Sigmoid colon (tissue), 7 donors: ENCODE measurements around the gene MSX2. TPM values are rescaled to one million over a fixed set of nuclear protein-coding genes. Genes with fewer than 3 reads are reported as not detected.

Experiments
- DNase-seq: peaks from one replicate; pipeline ENCODE4 v3.0.0-alpha.2; 2019
- H3K27ac ChIP-seq, 4 donors: fragments of 200-600 bp; sonication (generic); one replicate each; pipeline ENCODE4 v1.5.1; 2016 to 2019; ENCODE audit warnings: mild to moderate bottlenecking in 1 of 4
- H3K27me3 ChIP-seq, 3 donors: fragments of 200-600 bp; sonication (generic); one replicate each; pipeline ENCODE4 v1.5.1; 2019; ENCODE audit warnings: mild to moderate bottlenecking in 1 of 3
- H3K36me3 ChIP-seq, 4 donors: fragments of 200-600 bp; sonication (generic); one replicate each; pipeline ENCODE4 v1.5.1; 2016 to 2019
- H3K4me1 ChIP-seq, 4 donors: fragments of 200-600 bp; sonication (generic); one replicate each; pipeline ENCODE4 v1.5.1; 2017 to 2019
- H3K4me3 ChIP-seq, 4 donors: fragments of 200-600 bp; sonication (generic); one replicate each; pipeline ENCODE4 v1.5.1; 2017 to 2019; ENCODE audit warnings: mild to moderate bottlenecking in 2 of 4, moderate library complexity in 1 of 4
- H3K9me3 ChIP-seq, 4 donors: fragments of 200-600 bp in 3 of 4; sonication (generic) in 3 of 4; one replicate each; pipeline versions ENCODE4 v1.5.1 to v1.6.1; 2013 to 2019
- EP300 ChIP-seq, 4 donors: sonication (generic); formaldehyde crosslinking; IDR thresholded peaks; one replicate each; pipeline ENCODE4 v1.6.1; 2017; ENCODE audit warnings: antibody characterized with exemption in 4 of 4
- POLR2A ChIP-seq, 2 donors: fragments of 450-650 bp; IDR thresholded peaks; one replicate each; pipeline ENCODE4 v1.6.1; 2016; ENCODE audit warnings: antibody characterized with exemption in 2 of 2, mild to moderate bottlenecking in 2 of 2, moderate library complexity in 2 of 2
- POLR2AphosphoS5 ChIP-seq, 4 donors: sonication (generic); formaldehyde crosslinking; IDR thresholded peaks; one replicate each; pipeline ENCODE4 v1.6.1; 2017; ENCODE audit warnings: antibody characterized with exemption in 4 of 4
- WGBS, 2 donors: extraction: QIAGEN DNeasy Blood & Tissue Kit; methylation state at CpG; one replicate each; pipeline ENCODE4 v1.1.7; 2013; 5-methylcytosine and 5-hydroxymethylcytosine counted together
- intact Hi-C: fragments of 100-400 bp; cut with DNase I; formaldehyde crosslinking; loops from one replicate; pipeline ENCODE4 v1.15.1; 2023
- polyA plus RNA-seq, 3 donors: library from polyadenylated mRNA; stranded (reverse); fragments of 200-250 nt; gene quantifications; one replicate each; pipeline ENCODE4 v1.2.3, GENCODE V29; 2013
- total RNA-seq, 4 donors: library from RNA; depleted of rRNA; stranded (reverse); fragments of >200 nt; gene quantifications; one replicate each; pipeline ENCODE4 v1.1.0, GENCODE V29; 2016
- TF ChIP-seq, protein P1 (sequence below), 4 experiments: fragments of 450-650 bp in 3 of 4; fragments of 200-600 bp in 1 of 4; IDR thresholded peaks; one replicate each; pipeline ENCODE4 v1.5.1; 2016 to 2019; ENCODE audit warnings: antibody characterized with exemption in 4 of 4, mild to moderate bottlenecking in 3 of 4, moderate library complexity in 2 of 4
- donor health status: healthy with polysubstance abuse.
- donor health status: Bipolar disorder and iron deficiency.
- donor health status: healthy.

MSX2 gene
- total and polyA plus RNA-seq, 7 donors, result 0.16 to 1.8 (median 1.1) TPM; not detected in 2

DNA sequence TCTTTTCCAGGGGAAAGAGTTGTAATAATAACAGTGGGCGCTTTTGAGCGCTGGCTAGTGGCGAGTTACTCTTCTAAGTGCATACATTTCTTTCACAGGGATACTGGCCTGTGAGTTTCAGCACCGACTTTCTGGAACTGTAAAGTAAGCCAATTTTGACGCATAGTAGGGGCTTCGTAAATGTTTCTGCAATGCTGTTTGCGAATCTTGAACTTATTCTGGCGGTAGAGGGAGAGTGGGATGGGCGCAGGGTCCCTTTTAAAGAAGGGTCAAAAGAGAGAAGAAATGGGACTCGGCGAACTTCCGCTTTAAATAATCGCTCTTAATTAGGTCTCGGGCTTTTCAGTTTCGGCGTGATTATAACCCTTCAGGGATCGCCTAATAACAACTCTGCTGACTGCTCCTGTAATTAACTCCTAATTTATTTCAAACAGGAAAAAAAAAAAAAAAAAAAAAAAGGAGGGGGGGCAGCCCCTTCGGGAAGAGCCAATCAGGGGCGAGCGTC lies 351 bp upstream of the MSX2 start:
- H3K27me3 ChIP-seq, result peaks cover 28 to 91% (median 79%) of the 10 kb centered on the region in 3 donors

DNA sequence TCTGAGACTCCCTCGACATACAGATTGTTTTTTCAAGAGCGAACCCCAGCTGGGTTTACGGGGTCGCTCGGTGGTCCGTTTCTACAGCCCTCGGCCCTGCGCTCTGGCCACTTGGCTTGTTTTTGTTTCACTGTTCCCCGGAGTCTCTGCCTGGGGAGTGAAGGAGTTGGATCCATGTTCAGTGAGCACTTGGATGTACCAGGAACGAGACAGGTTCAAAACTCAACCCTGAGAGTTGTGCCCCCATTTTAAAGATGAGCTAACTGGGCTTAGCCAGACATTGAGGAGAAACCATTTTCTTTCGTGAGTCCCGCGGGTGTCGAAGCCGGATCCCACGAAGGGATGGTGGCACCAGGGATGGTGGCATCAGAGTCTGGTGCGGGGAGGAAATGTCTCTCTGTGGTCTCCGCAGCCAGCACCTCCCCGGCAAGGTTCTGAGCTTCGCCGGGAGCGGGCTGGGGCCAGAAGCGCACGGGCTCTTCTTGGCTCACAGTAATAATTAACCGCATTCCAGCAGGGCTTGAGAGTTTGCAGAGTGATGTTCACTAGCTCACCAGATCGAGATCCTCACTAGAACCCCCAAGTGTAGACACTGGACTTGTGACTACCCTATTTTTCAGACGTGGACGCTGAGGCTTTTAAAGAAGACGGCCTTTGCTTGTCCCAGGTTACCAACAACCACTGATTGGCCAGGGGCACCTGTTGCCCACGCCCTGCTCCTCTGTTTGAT lies 1.0 kb downstream of the MSX2 start:
- Histone ChIP-seq H3K4me1 (peaks cover 0 to 36% (median 29%) of the 10 kb centered on the region in 4 donors), H3K27ac (peak overlapping the region in 2 of 4 donors; percentile 67 to 80), H3K4me3 (peak overlapping the region; percentile 50 to 60 (median 56)), H3K36me3 (peaks cover 0 to 4% (median 0%) of the 10 kb centered on the region in 4 donors), H3K27me3 (peaks cover 28 to 91% (median 77%) of the 10 kb centered on the region in 3 donors), H3K9me3 (no peaks in the 10 kb centered on the region)
- no peak for DNase-seq
- TF ChIP-seq POLR2A (IDR thresholded peaks at IDR 0.05), result no peak
- TF ChIP-seq POLR2AphosphoS5 (IDR thresholded peaks at IDR 0.05), result no peak
- intact Hi-C loops, result loop anchor here (10.0 kb wide), 1 partner anchor 151 kb away; no protein-coding TSS in a partner anchor
- 5 to 6% methylated on average over 30 of the region's 30 CpGs for WGBS, 2 donors

More for the DNA sequence above, 351 bp upstream of the MSX2 start:
- H3K9me3 ChIP-seq, result no peaks in the 10 kb centered on the region
- H3K4me3 ChIP-seq, result peak overlapping the region; percentile 28 to 60 (median 56)
- TF ChIP-seq POLR2A (IDR thresholded peaks at IDR 0.05) (no peak), POLR2AphosphoS5 (IDR thresholded peaks at IDR 0.05) (peak in 1 of 4 donors; percentile 24)
- H3K4me1 ChIP-seq, result peaks cover 0 to 38% (median 31%) of the 10 kb centered on the region in 4 donors
- intact Hi-C loops, result loop anchor here (10.0 kb wide), 1 partner anchor 149 kb away; no protein-coding TSS in a partner anchor
- DNase-seq, result peak; percentile 40
- H3K27ac ChIP-seq, result peak overlapping the region in 2 of 4 donors; percentile 80 to 84
- 2% methylated on average over 20 of the region's 20 CpGs for WGBS, 2 donors
- no peaks in the 10 kb centered on the region for H3K36me3 ChIP-seq

DNA sequence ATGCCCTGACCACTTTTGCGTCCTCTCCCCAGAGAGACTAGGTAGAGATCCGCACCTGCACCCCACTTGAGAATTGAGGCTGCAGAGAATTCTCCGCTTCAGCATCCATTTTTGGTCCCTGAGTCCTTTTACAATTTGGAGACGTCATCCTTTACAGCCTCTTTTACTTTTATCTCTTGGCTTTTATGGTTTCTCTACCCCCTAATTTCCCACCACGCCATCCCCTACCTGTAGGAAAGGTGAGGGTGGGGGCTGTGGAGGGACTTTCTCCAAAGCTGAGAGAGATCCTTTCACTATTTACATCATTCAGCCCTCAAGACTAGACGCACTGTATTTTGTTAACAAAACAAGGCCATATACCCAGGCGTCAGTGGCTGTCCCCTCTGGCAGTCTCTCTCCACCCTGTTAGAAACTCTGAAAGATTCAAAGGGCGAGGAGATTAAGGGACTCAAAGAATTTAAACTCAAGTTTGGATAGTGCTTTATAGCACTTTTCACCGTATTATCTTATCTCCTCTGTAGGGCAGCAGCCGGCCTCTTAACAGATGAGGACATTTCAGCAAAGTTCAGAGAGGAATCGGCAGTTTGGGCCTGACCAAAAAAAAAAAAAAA lies 1.7 kb downstream of the MSX2 start:
- Histone ChIP-seq H3K27ac (no peak overlapping the region), H3K4me3 (peak overlapping the region in 1 of 4 donors; percentile 59), H3K9me3 (no peaks in the 10 kb centered on the region), H3K36me3 (peaks cover 0 to 4% (median 0%) of the 10 kb centered on the region in 4 donors), H3K4me1 (peaks cover 0 to 29% (median 24%) of the 10 kb centered on the region in 4 donors), H3K27me3 (peaks cover 22 to 91% (median 76%) of the 10 kb centered on the region in 3 donors)
- TF ChIP-seq POLR2AphosphoS5 (IDR thresholded peaks at IDR 0.05), result no peak
- no peak for TF ChIP-seq EP300 (IDR thresholded peaks at IDR 0.05)
- no peak for TF ChIP-seq POLR2A (IDR thresholded peaks at IDR 0.05)
- TF ChIP-seq, protein P1, sequence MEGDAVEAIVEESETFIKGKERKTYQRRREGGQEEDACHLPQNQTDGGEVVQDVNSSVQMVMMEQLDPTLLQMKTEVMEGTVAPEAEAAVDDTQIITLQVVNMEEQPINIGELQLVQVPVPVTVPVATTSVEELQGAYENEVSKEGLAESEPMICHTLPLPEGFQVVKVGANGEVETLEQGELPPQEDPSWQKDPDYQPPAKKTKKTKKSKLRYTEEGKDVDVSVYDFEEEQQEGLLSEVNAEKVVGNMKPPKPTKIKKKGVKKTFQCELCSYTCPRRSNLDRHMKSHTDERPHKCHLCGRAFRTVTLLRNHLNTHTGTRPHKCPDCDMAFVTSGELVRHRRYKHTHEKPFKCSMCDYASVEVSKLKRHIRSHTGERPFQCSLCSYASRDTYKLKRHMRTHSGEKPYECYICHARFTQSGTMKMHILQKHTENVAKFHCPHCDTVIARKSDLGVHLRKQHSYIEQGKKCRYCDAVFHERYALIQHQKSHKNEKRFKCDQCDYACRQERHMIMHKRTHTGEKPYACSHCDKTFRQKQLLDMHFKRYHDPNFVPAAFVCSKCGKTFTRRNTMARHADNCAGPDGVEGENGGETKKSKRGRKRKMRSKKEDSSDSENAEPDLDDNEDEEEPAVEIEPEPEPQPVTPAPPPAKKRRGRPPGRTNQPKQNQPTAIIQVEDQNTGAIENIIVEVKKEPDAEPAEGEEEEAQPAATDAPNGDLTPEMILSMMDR (IDR thresholded peaks at IDR 0.05), result no peak
- intact Hi-C loops, result loop anchor here (10.0 kb wide), 1 partner anchor 151 kb away; no protein-coding TSS in a partner anchor
- DNase-seq, result peak; percentile 32
- WGBS, 2 donors, result 33 to 55% methylated on average over 11 of the region's 11 CpGs

DNA sequence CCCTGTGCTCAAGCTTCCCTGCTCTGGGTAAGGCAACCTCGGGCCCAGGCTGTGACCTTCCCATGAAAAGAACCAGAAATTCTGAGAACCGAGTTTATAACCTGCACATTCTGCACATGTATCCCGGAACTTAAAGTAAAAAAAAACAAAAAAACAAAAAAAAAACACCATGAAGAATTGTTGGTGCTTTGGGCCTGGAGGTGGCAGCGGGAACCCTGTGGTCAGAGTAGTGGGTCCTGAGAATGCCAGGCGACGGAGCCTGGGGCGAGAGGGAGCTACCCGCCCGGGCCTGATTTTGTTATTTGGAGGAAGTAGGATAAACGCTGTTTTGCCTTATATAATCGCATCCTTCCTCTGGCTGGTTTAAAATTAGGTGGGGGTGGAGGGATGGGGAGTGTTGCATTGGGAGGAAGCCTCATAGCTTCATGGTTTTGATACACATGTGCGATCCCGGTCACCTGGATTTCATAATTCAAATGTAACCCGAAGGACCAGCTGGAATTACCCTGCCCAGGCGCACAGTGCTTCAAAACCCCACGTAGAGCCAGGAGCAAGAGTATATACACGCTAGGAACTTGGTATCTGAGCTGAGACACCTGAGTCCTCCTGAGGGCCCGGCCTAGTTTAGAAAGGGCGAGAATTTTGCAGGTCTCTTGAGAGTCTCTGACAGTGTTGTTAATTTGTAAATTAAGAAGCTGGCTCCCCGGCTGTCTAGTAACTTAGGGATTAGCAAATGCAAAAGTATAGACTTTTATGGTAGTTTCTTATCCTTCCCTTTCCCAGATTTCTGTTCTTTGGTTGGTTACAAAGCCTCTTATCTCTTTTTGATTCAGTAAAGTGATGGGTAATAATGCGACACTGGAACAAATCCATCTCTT lies 2.8 kb downstream of the MSX2 start:
- H3K27me3 ChIP-seq, result peaks cover 11 to 91% (median 76%) of the 10 kb centered on the region in 3 donors
- H3K27ac ChIP-seq, result no peak overlapping the region
- DNase-seq, result peak; percentile 20
- H3K36me3 ChIP-seq, result peaks cover 0 to 4% (median 0%) of the 10 kb centered on the region in 4 donors
- TF ChIP-seq, protein P1 (IDR thresholded peaks at IDR 0.05), result no peak
- 41 to 75% methylated on average over 21 of the region's 21 CpGs for WGBS, 2 donors
- intact Hi-C loops, result loop anchor here (10.0 kb wide), 1 partner anchor 152 kb away; no protein-coding TSS in a partner anchor
- H3K9me3 ChIP-seq, result no peaks in the 10 kb centered on the region
- no peak overlapping the region for H3K4me3 ChIP-seq
- peaks cover 0 to 35% (median 26%) of the 10 kb centered on the region in 4 donors for H3K4me1 ChIP-seq
